ENCODE data around the gene PTBP1.

GRCh38 chr19:810883-811489 lies 13.7 kb downstream of the PTBP1 start:
- TF ChIP-seq CTCF (IDR thresholded peaks at IDR 0.05; ENCODE audit: insufficient read depth, low read length, poor library complexity, severe bottlenecking) (no peak), EZH2phosphoT487 (conservative IDR thresholded peaks at IDR 0.05; ENCODE audit: low read length) (no peak)

Data from SU-DHL-6 (cell line).